ENCODE measurements around the gene DACT3.

The DACT3 gene

DNA sequence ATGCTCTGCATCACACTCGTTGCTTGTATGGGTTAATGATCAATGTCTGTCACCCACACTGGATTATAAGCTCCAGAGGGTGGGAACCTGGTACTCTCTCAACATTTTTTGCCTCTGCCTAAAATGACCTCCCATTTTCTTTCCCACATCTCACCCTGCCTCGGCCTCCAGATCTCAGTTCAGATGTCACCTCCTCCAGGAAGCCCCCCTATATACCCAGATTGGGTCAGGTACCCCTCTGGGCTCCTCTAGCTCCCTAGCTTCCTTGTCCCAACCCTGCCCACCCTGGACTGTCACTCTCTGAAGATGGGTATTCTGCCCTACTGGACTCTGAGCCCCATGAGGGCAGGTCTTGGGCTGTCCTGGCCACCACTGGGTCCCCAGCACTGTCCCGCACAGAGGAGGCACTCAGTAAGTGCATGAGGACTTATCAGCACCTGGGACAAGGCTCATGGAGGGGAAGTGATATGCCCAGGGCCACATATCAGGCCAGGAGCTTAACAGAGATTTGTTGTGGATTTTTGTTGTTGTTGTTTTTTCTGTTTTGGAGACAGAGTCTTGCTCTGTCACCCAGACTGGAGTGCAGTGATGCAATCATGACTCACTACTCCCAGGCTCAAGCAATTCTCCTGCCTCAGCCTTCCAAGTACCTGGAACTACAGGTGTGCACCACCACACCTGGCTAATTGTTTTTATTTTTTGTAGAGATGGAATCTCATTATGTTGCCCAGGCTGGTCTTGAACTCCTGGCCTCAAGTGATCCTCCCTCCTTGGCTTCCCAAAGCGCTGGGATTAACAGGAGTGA lies 32.1 kb upstream of the DACT3 start:
- Histone ChIP-seq H3K36me3 (ENCODE audit: control insufficient read depth, insufficient read depth, low read length, severe bottlenecking) (peaks cover 63% of the 10 kb centered on the region), H3K9me3 (ENCODE audit: control insufficient read depth, low read length) (no peaks in the 10 kb centered on the region), H3K27me3 (replicated peaks; ENCODE audit: control insufficient read depth, insufficient read depth, low read length) (no peaks in the 10 kb centered on the region), H3K9ac (ENCODE audit: low read length) (no peak overlapping the region), H3K4me1 (ENCODE audit: control insufficient read depth, insufficient read depth, low read length) (no peaks in the 10 kb centered on the region), H3K4me3 (ENCODE audit: low read length) (no peak overlapping the region)
- DNase-seq (ENCODE audit: low read depth) = no peak

DNA sequence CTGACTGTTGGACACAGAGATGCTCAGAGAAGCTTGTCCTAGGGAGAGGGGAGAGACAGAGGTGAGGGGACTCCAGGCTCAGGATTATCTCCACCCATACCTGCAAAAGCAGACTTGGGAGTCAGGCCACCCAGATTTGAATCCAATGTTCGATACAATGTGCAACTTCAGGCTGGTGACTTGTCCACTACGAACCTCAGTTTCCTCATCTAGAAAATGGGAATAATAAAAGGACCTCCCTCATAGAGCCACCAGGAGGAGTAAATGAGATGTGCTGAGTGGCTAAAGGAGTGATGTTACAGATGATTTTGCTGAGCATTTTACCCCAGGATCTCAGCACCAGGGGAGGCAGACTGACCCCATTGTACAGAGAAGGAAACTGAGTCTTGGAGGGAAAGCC lies 31.0 kb upstream of the DACT3 start:
- H3K9me3 ChIP-seq (ENCODE audit: control insufficient read depth, low read length) = no peaks in the 10 kb centered on the region
- no peaks in the 10 kb centered on the region for H3K4me1 ChIP-seq (ENCODE audit: control insufficient read depth, insufficient read depth, low read length)
- H3K9ac ChIP-seq (ENCODE audit: low read length) = no peak overlapping the region
- H3K27me3 ChIP-seq (replicated peaks; ENCODE audit: control insufficient read depth, insufficient read depth, low read length) = no peaks in the 10 kb centered on the region
- no peak for DNase-seq (ENCODE audit: low read depth)
- H3K4me3 ChIP-seq (ENCODE audit: low read length) = no peak overlapping the region
- H3K36me3 ChIP-seq (ENCODE audit: control insufficient read depth, insufficient read depth, low read length, severe bottlenecking) = peaks cover 75% of the 10 kb centered on the region

DNA sequence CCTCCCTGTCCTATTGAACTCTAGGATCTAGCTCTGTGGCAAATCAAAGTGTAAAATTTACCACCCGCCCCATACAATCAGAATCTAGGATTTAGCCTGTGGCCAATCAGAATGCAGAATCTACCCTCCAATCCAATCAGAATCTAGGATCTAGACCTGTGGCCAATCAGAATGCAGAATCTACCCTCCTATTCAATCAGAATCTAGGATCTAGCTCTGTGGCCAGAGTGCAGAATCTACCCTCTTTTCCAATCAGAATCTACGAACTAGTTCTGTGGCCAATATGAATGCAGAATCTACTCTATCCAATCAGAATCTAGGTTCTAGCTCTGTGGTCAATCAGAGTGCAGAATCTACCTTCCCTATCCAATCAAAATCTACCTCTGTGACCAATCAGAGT lies 30.1 kb upstream of the DACT3 start:
- H3K4me3 ChIP-seq (ENCODE audit: low read length) = no peak overlapping the region
- H3K9ac ChIP-seq (ENCODE audit: low read length) = no peak overlapping the region
- DNase-seq (ENCODE audit: low read depth) = no peak
- H3K9me3 ChIP-seq (ENCODE audit: control insufficient read depth, low read length) = no peaks in the 10 kb centered on the region
- H3K27me3 ChIP-seq (replicated peaks; ENCODE audit: control insufficient read depth, insufficient read depth, low read length) = no peaks in the 10 kb centered on the region
- no peaks in the 10 kb centered on the region for H3K4me1 ChIP-seq (ENCODE audit: control insufficient read depth, insufficient read depth, low read length)
- peaks cover 70% of the 10 kb centered on the region for H3K36me3 ChIP-seq (ENCODE audit: control insufficient read depth, insufficient read depth, low read length, severe bottlenecking)

DNA sequence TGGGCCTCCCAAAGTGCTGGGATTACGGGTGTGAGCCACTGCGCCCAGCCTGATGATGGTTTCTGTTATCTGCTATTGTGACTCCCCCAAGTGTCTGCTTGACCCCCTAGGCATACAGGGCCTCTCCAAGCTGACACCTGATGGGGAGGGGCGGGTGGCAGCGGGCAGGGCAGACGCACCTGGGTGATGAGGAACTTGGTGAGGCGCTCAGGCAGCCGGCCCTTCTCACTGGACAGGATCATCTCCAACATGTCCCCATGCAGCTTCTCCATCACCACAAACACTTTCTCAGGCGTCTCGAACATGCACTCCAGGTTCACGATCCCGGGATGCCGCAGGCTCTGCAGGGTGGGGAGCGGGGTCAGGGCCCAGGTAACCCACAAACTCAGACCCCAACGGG lies 28.4 kb upstream of the DACT3 start:
- Histone ChIP-seq H3K4me1 (ENCODE audit: control insufficient read depth, insufficient read depth, low read length) (no peaks in the 10 kb centered on the region), H3K9me3 (ENCODE audit: control insufficient read depth, low read length) (no peaks in the 10 kb centered on the region), H3K9ac (ENCODE audit: low read length) (no peak overlapping the region), H3K4me3 (ENCODE audit: low read length) (no peak overlapping the region), H3K36me3 (ENCODE audit: control insufficient read depth, insufficient read depth, low read length, severe bottlenecking) (peaks cover 70% of the 10 kb centered on the region), H3K27me3 (replicated peaks; ENCODE audit: control insufficient read depth, insufficient read depth, low read length) (no peaks in the 10 kb centered on the region)
- DNase-seq (ENCODE audit: low read depth) = no peak

DNA sequence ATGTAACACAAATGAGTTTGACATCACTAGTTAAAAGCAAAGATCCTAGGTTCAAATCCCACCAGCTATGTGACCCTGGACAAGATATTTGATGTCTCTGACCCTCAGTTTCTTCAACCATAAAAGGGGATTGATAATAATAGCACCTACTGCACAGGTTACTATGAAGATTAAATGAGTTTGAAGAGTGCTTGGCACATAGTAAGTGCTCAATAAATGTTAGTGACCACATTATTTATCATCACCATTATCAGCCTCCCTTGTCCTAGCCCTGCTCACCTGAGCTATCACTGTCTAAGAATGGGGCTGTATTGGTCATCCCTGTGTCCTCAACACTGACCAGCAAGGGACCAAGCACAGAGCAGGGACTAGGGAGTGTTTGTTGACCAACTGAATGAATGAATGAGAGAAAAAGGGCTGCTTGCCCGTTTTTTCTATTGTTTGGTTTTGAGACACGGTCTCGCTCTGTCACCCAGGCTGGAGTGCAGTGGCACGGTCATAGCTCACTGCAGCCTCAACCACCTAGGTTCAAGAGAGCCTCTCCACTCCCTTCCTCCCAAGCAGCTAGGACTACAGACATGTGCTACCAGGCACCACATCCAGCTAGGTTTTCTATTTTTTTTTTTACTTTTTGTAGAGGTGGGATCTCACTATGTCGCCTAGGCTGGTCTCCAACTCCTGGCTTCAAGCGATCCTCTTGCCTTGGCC lies 26.6 kb upstream of the DACT3 start:
- no peaks in the 10 kb centered on the region for H3K4me1 ChIP-seq (ENCODE audit: control insufficient read depth, insufficient read depth, low read length)
- H3K27me3 ChIP-seq (replicated peaks; ENCODE audit: control insufficient read depth, insufficient read depth, low read length) = no peaks in the 10 kb centered on the region
- no peak overlapping the region for H3K9ac ChIP-seq (ENCODE audit: low read length)
- no peak overlapping the region for H3K4me3 ChIP-seq (ENCODE audit: low read length)
- H3K36me3 ChIP-seq (ENCODE audit: control insufficient read depth, insufficient read depth, low read length, severe bottlenecking) = peaks cover 62% of the 10 kb centered on the region
- DNase-seq (ENCODE audit: low read depth) = no peak
- H3K9me3 ChIP-seq (ENCODE audit: control insufficient read depth, low read length) = no peaks in the 10 kb centered on the region

DNA sequence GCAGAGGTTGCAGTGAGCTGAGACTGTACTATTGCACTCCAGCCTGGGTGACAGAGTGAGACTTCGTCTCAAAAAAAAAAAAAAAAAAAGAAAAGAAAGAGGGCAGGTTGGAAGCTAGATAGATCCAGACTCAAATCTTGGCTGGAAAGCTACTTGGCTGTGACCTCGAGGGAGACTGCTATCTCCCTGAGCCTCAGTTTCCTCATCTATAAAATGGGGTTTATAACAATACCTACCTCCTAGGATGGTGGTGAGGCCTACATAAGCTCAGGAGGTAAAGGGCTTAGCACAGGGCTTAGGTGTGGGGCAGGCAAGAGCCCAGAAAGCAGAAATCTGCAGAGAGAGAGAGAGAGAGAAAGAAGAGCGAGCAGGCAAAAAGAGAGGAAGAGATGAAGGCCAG lies 24.2 kb upstream of the DACT3 start:
- H3K9ac ChIP-seq (ENCODE audit: low read length) = no peak overlapping the region
- DNase-seq (ENCODE audit: low read depth) = no peak
- no peaks in the 10 kb centered on the region for H3K4me1 ChIP-seq (ENCODE audit: control insufficient read depth, insufficient read depth, low read length)
- H3K4me3 ChIP-seq (ENCODE audit: low read length) = no peak overlapping the region
- no peaks in the 10 kb centered on the region for H3K9me3 ChIP-seq (ENCODE audit: control insufficient read depth, low read length)
- peaks cover 43% of the 10 kb centered on the region for H3K36me3 ChIP-seq (ENCODE audit: control insufficient read depth, insufficient read depth, low read length, severe bottlenecking)
- no peaks in the 10 kb centered on the region for H3K27me3 ChIP-seq (replicated peaks; ENCODE audit: control insufficient read depth, insufficient read depth, low read length)

DNA sequence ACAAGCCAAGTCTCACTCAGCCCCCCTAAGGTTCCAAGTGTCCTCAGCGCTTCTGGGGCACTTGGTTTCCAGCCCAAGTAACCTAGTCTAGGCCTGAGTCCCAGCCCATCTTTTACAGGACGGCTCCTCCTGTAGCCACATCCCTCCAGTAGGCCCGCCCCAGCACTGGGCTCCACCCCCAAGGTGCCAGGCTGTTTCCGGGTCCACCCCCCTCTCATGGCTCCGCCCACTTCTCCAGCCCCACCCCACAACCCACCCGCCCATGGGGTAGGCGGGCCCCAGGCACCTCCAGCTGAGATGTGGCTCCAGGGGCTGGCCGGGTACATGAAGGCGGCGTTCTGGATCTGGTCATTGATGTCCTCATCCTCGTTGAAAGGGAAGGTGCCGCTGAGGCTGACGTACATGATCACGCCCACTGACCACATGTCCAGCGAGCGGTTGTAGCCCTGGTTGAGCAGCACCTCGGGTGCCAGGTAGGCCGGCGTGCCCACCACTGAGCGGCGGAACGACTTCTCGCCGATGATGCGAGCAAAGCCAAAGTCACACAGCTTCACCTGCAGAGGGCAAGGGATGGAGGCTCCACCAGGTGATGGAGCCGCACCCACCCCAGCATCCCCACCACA lies 17.2 kb upstream of the DACT3 start:
- H3K27me3 ChIP-seq (replicated peaks; ENCODE audit: control insufficient read depth, insufficient read depth, low read length) = no peaks in the 10 kb centered on the region
- H3K9ac ChIP-seq (ENCODE audit: low read length) = no peak overlapping the region
- no peaks in the 10 kb centered on the region for H3K4me1 ChIP-seq (ENCODE audit: control insufficient read depth, insufficient read depth, low read length)
- peaks cover 44% of the 10 kb centered on the region for H3K36me3 ChIP-seq (ENCODE audit: control insufficient read depth, insufficient read depth, low read length, severe bottlenecking)
- DNase-seq (ENCODE audit: low read depth) = peak; percentile 15
- no peaks in the 10 kb centered on the region for H3K9me3 ChIP-seq (ENCODE audit: control insufficient read depth, low read length)
- H3K4me3 ChIP-seq (ENCODE audit: low read length) = no peak overlapping the region

DNA sequence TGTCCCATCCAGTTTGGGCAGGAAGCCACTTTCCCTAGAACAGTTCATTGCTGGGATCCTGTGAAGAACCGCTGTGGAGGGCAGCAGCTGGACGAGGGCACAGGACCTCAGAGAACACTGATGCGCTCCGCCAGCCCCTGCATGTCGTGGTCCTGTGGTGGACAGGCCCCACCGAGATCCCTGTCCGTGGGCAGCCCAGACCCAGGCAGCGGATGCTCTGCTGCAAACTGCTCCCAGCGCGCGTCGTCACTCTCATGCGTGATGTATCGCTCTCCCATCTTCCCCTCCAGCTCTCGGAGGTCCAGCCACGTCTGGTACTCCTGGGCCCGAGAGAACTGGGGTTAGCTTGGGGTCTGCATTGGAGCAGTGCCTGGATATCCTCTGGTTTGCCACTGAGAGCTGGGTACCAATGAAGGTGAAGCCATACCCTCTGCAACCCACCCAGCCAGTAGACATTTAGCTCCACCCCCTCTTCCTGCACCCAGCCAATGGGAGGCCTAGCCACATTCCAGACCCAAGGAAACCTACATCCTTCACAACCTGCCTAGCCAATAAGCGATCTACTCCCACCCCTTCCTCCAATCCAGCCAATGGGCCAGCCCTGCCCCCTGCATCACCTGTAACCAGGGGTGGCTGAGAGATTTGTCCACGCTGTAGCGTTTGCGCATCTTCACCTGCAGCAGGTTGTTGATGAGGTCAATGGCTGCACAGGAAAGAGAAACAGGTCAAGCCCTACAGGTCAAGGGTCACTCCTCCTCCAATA lies 13.6 kb upstream of the DACT3 start:
- no peak for DNase-seq (ENCODE audit: low read depth)
- no peaks in the 10 kb centered on the region for H3K27me3 ChIP-seq (replicated peaks; ENCODE audit: control insufficient read depth, insufficient read depth, low read length)
- no peaks in the 10 kb centered on the region for H3K9me3 ChIP-seq (ENCODE audit: control insufficient read depth, low read length)
- H3K4me1 ChIP-seq (ENCODE audit: control insufficient read depth, insufficient read depth, low read length) = no peaks in the 10 kb centered on the region
- peaks cover 39% of the 10 kb centered on the region for H3K36me3 ChIP-seq (ENCODE audit: control insufficient read depth, insufficient read depth, low read length, severe bottlenecking)
- no peak overlapping the region for H3K4me3 ChIP-seq (ENCODE audit: low read length)
- no peak overlapping the region for H3K9ac ChIP-seq (ENCODE audit: low read length)

DNA sequence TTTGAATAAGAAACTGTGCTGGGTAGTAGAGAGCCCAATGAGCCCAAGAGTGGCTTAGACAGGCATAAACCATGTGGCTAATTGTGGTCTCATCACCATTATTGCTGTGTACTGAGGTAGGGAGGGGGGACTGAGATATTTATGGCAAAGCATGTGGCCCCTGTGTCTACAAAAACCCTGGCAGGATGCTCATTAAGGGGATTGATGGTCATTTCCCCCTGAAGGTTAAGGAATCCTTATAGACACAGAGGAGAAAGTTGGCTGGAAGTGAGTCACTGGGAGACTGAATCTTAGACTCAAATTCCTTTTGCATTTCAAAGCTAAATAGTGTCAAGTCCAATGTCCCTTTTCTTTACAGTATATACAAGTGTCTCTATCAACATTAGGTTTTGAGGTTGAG lies 9.8 kb upstream of the DACT3 start:
- Histone ChIP-seq H3K27me3 (replicated peaks; ENCODE audit: control insufficient read depth, insufficient read depth, low read length) (no peaks in the 10 kb centered on the region), H3K36me3 (ENCODE audit: control insufficient read depth, insufficient read depth, low read length, severe bottlenecking) (peaks cover 21% of the 10 kb centered on the region), H3K9ac (ENCODE audit: low read length) (no peak overlapping the region), H3K9me3 (ENCODE audit: control insufficient read depth, low read length) (no peaks in the 10 kb centered on the region), H3K4me3 (ENCODE audit: low read length) (no peak overlapping the region), H3K4me1 (ENCODE audit: control insufficient read depth, insufficient read depth, low read length) (no peaks in the 10 kb centered on the region)
- peak; percentile 31 for DNase-seq (ENCODE audit: low read depth)

DNA sequence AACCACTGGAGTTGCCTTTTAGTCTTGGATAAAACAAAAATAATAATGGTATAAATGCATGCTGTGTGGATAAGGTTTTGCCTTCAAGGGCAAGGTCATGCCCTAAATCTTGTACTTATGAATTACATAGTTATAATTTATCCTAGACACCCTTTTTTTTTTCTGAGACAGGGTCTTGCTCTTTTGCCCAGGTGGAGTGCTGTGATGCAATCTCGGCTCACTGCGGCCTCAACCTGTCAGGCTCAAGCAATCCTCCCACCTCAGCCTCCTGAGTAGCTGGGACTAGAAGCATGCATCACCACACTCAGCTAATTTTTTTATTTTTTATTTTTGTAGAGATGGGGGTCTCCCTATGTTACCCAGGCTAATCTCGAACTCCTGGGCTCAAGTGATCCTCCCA lies 7.7 kb upstream of the DACT3 start:
- H3K9me3 ChIP-seq (ENCODE audit: control insufficient read depth, low read length) = no peaks in the 10 kb centered on the region
- H3K27me3 ChIP-seq (replicated peaks; ENCODE audit: control insufficient read depth, insufficient read depth, low read length) = peaks cover 5% of the 10 kb centered on the region
- H3K36me3 ChIP-seq (ENCODE audit: control insufficient read depth, insufficient read depth, low read length, severe bottlenecking) = peaks cover 7% of the 10 kb centered on the region
- H3K9ac ChIP-seq (ENCODE audit: low read length) = no peak overlapping the region
- no peak for DNase-seq (ENCODE audit: low read depth)
- H3K4me1 ChIP-seq (ENCODE audit: control insufficient read depth, insufficient read depth, low read length) = no peaks in the 10 kb centered on the region
- no peak overlapping the region for H3K4me3 ChIP-seq (ENCODE audit: low read length)

DNA sequence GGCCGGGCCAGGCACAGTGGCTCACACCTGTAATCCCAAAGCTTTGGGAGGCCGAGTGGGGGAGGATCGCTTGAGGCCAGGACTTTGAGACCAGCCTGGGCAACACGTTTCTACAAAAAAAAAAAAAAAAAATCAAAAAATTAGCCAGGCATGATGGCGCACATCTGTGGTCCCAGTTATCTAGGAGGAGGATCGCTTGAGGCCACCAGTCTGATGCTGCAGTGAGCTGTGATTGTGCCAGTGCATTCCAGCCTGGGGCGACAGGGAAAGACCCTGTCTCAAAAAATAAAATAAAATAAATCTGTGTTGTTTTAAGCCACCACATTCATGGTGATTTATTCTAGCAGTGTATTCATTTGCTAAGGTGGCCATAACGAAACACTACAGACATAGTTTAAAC lies 4.1 kb upstream of the DACT3 start:
- Histone ChIP-seq H3K9ac (ENCODE audit: low read length) (no peak overlapping the region), H3K27me3 (replicated peaks; ENCODE audit: control insufficient read depth, insufficient read depth, low read length) (peaks cover 5% of the 10 kb centered on the region), H3K4me1 (ENCODE audit: control insufficient read depth, insufficient read depth, low read length) (peaks cover 18% of the 10 kb centered on the region), H3K4me3 (ENCODE audit: low read length) (no peak overlapping the region), H3K9me3 (ENCODE audit: control insufficient read depth, low read length) (no peaks in the 10 kb centered on the region), H3K36me3 (ENCODE audit: control insufficient read depth, insufficient read depth, low read length, severe bottlenecking) (no peaks in the 10 kb centered on the region)
- DNase-seq (ENCODE audit: low read depth) = no peak

Measured in adipocyte (in vitro differentiated cells).